Measurements from ENCODE around the gene TRIM58. TPM values are rescaled to one million over a fixed set of nuclear protein-coding genes. Genes with fewer than 3 reads are reported as not detected.

Gene TRIM58
- total RNA-seq, 1 donor = 3.5 TPM

DNA sequence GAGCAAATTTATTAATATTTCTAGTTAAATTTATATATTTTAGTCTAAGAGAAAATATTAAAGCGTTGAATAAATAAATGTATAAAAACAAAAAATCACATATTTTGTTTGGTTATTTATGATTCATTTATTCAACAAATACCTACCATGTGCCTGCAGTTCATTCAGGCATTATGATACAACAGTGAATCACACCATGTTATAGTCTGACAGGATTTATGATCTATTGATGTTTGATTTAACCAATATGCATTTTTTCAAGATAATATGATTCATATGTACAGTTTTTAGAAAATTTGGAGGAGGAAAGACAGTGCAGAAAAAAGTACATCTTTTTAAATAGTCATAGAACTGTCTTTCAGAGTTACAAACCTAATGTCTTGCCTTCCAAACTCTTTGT lies 7.4 kb upstream of the TRIM58 start:
- TF ChIP-seq, protein P1, sequence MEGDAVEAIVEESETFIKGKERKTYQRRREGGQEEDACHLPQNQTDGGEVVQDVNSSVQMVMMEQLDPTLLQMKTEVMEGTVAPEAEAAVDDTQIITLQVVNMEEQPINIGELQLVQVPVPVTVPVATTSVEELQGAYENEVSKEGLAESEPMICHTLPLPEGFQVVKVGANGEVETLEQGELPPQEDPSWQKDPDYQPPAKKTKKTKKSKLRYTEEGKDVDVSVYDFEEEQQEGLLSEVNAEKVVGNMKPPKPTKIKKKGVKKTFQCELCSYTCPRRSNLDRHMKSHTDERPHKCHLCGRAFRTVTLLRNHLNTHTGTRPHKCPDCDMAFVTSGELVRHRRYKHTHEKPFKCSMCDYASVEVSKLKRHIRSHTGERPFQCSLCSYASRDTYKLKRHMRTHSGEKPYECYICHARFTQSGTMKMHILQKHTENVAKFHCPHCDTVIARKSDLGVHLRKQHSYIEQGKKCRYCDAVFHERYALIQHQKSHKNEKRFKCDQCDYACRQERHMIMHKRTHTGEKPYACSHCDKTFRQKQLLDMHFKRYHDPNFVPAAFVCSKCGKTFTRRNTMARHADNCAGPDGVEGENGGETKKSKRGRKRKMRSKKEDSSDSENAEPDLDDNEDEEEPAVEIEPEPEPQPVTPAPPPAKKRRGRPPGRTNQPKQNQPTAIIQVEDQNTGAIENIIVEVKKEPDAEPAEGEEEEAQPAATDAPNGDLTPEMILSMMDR (IDR thresholded peaks at IDR 0.05; ENCODE audit: insufficient read depth, low read depth, low read length) = no peak
- no peak overlapping the region for H3K4me3 ChIP-seq (ENCODE audit: low read depth, low read length)
- DNase-seq (ENCODE audit: low read depth) = no peak

DNA sequence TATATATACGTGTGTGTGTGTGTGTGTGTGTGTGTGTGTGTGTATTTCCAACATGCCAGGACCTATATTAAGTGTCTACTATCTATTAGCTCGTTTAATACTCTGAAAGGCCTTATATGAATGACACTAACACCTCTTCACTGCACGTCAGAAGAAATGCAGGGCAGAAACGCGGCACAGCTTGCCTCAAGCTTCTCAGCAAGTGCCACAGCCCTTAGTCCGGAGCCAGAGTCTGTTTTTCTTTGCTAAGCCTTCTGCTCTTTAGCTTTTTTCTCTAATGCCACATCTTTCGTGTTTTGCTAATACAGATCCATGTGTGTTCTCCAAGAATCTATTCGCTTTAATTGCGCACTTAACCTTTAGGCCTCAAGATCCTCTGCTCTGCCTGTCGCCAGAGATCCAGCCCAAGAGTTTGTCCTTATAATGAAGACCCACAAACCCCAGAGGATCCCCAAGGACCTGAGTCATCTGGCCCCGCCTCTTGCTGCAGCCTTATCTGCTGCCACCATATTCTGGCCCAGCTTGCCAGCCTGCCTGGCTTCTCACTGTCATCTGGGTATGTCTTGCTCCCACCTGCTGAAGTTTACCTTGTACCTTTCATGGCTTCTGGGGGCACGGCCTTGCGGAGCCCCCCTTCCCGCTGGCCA lies 2.0 kb upstream of the TRIM58 start:
- H3K4me3 ChIP-seq (ENCODE audit: low read depth, low read length) = no peak overlapping the region
- DNase-seq (ENCODE audit: low read depth) = no peak
- TF ChIP-seq, protein P1 (IDR thresholded peaks at IDR 0.05; ENCODE audit: insufficient read depth, low read depth, low read length) = no peak

DNA sequence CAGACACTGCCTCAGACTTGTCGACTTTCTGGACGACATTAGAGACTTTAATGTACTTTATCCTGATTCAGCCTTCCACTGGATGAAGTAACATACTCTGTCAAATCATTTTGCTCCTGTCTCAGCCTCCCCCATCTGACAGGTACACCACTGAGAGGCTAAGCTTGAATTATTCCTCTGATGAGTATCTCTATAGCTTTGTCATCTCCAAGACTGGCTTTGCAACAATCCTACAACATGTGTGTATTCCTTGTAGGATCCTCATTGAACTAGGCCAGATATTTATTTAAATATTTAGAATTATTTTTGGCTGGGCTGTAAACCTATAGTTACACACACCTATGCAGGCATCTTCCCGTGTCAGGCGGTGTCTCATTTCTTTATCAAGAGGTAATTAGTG lies 1.1 kb upstream of the TRIM58 start:
- no peak overlapping the region for H3K4me3 ChIP-seq (ENCODE audit: low read depth, low read length)
- DNase-seq (ENCODE audit: low read depth) = no peak
- TF ChIP-seq, protein P1 (IDR thresholded peaks at IDR 0.05; ENCODE audit: insufficient read depth, low read depth, low read length) = no peak

DNA sequence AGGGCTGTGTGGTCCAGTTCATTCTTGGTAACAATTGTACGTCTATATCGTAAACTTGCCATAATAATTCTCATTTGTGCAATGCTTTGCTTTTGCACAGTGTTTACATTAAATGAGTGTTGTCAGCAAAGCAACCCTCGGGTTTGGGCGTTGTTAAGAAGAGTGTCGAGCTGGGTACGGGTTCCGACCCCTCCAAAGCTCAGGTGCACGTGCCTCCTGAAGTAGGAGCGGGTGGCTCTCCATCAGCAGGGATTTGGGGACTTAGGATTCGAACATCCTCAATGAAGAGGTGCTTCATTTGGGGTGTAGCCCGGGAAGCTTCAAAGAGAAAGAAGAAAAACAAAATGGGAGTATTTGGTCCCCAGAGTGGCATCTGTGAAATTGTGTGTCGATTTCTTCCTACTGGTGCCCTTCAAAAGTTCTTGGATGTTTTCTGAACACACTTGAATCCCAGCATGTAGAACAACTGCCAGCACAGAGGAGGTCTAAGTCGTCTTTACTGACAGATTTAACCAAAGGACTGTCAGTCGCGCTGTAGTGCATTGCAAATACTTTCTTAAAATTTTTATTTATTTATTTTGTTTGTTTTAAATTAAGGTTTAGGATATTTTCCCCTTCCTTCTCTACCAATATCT lies 1.1 kb downstream of the TRIM58 start:
- peak overlapping the region; percentile 49 for H3K4me3 ChIP-seq (ENCODE audit: low read depth, low read length)
- TF ChIP-seq, protein P1 (IDR thresholded peaks at IDR 0.05; ENCODE audit: insufficient read depth, low read depth, low read length) = no peak

DNA sequence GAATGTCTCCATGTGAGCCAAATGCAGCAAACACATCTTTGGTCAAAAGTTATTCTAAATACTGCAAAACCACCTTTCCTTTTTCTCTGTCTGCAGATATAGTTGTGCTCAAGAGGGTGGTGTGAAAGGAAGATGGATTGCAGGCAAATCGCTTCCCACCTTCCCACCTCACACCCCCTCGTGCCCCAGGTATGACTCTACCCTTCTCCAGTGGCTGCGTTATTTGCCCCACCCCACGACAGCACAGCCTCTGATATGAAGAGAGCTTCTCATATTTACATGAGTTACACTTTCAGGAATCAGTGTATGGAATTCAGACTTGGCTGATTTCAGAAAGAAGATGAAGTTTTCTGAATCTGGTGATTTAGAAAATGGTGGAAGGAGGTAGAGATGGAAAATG lies 5.8 kb downstream of the TRIM58 start:
- TF ChIP-seq, protein P1 (IDR thresholded peaks at IDR 0.05; ENCODE audit: insufficient read depth, low read depth, low read length) = no peak
- DNase-seq (ENCODE audit: low read depth) = no peak
- no peak overlapping the region for H3K4me3 ChIP-seq (ENCODE audit: low read depth, low read length)

More for the DNA sequence above, 1.1 kb downstream of the TRIM58 start:
- no peak for DNase-seq (ENCODE audit: low read depth)

DNA sequence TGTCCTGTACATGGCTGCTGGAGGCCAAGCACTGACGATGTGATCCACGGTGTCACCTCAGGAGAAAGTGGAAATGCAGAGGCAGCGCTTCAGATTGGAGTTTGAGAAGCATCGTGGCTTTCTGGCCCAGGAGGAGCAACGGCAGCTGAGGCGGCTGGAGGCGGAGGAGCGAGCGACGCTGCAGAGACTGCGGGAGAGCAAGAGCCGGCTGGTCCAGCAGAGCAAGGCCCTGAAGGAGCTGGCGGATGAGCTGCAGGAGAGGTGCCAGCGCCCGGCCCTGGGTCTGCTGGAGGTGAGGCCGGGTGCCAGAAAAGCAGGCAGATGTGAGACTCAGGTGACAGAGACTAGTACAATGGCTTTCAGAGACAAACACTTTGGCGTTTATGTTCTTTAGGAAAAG lies 7.7 kb downstream of the TRIM58 start:
- no peak overlapping the region for H3K4me3 ChIP-seq (ENCODE audit: low read depth, low read length)
- TF ChIP-seq, protein P1 (IDR thresholded peaks at IDR 0.05; ENCODE audit: insufficient read depth, low read depth, low read length) = no peak
- DNase-seq (ENCODE audit: low read depth) = no peak

Data from fibroblast of villous mesenchyme (primary cell).